Liver (tissue), 9 donors: Measurements from ENCODE around the gene SLC25A26. TPM values are rescaled to one million over a fixed set of nuclear protein-coding genes. Genes with fewer than 3 reads are reported as not detected.

Experiments
- DNase-seq: peaks from one replicate; pipeline ENCODE4 v3.0.0-alpha.2; 2017; ENCODE audit warnings: low spot score
- H3K27ac ChIP-seq, 2 donors: one replicate each; pipeline ENCODE4 v1.7.0; 2013; ENCODE audit warnings: inconsistent platforms in 2 of 2, low read length in 2 of 2, control low read depth in 1 of 2, low read depth in 1 of 2, mild to moderate bottlenecking in 1 of 2
- H3K27me3 ChIP-seq, 4 donors: one replicate each; pipeline versions ENCODE4 v1.6.1 to v1.7.0; 2013; ENCODE audit warnings: low read length in 3 of 4, inconsistent platforms in 1 of 4, mild to moderate bottlenecking in 1 of 4, moderate library complexity in 1 of 4; ENCODE audit not compliant: control insufficient read depth in 4 of 4, insufficient read depth in 4 of 4
- H3K36me3 ChIP-seq, 4 donors: one replicate each; pipeline versions ENCODE4 v1.6.1 to v1.7.0; 2013; ENCODE audit warnings: low read length in 3 of 4, mild to moderate bottlenecking in 3 of 4, low read depth in 1 of 4, moderate library complexity in 1 of 4; ENCODE audit not compliant: control insufficient read depth in 4 of 4, insufficient read depth in 3 of 4
- H3K4me1 ChIP-seq, 4 donors: one replicate each; pipeline versions ENCODE4 v1.6.1 to v1.7.0; 2013; ENCODE audit warnings: low read length in 3 of 4, mild to moderate bottlenecking in 3 of 4, moderate library complexity in 1 of 4; ENCODE audit not compliant: control insufficient read depth in 4 of 4, insufficient read depth in 4 of 4
- H3K4me3 ChIP-seq, 3 donors: one replicate each; pipeline versions ENCODE4 v1.6.1 to v1.7.0; 2013; ENCODE audit warnings: low read length in 3 of 3, control low read depth in 1 of 3, low read depth in 1 of 3, mild to moderate bottlenecking in 1 of 3
- H3K9ac ChIP-seq, 2 donors: one replicate each; pipeline ENCODE4 v1.7.0; 2013; ENCODE audit warnings: low read length in 2 of 2, mild to moderate bottlenecking in 2 of 2, moderate library complexity in 2 of 2, control low read depth in 1 of 2, low read depth in 1 of 2
- H3K9me3 ChIP-seq, 4 donors: one replicate each; pipeline versions ENCODE4 v1.6.1 to v1.7.0; 2013; ENCODE audit warnings: low read length in 3 of 4; ENCODE audit not compliant: control insufficient read depth in 4 of 4
- ATF3 ChIP-seq: IDR thresholded peaks from 2 replicates; pipeline ENCODE4 v1.6.1; 2016; ENCODE audit warnings: antibody characterized with exemption
- EGR1 ChIP-seq, 2 donors: IDR thresholded peaks; 2 replicates each; pipeline ENCODE4 v1.6.1; 2016 to 2018; ENCODE audit warnings: antibody characterized with exemption in 2 of 2, low read depth in 2 of 2
- FOXA1 ChIP-seq: IDR thresholded peaks from 2 replicates; pipeline ENCODE4 v1.6.1; 2016; ENCODE audit warnings: antibody characterized with exemption
- FOXA2 ChIP-seq: IDR thresholded peaks from 2 replicates; pipeline ENCODE4 v1.6.1; 2016; ENCODE audit warnings: antibody characterized with exemption
- GABPA ChIP-seq, 2 donors: IDR thresholded peaks in 1 of 2; conservative IDR thresholded peaks in 1 of 2; 2 replicates each; pipeline ENCODE4 v1.6.1; 2016; ENCODE audit warnings: antibody characterized with exemption in 2 of 2, mild to moderate bottlenecking in 1 of 2, moderate library complexity in 1 of 2
- HNF4A ChIP-seq, 2 donors: conservative IDR thresholded peaks; 2 replicates each; pipeline ENCODE4 v1.6.1; 2016; ENCODE audit warnings: antibody characterized with exemption in 2 of 2, mild to moderate bottlenecking in 2 of 2
- HNF4G ChIP-seq: IDR thresholded peaks from 2 replicates; pipeline ENCODE4 v1.6.1; 2016; ENCODE audit warnings: antibody characterized with exemption
- JUND ChIP-seq, 2 donors: IDR thresholded peaks; 2 replicates each; pipeline ENCODE4 v1.6.1; 2016; ENCODE audit warnings: antibody characterized with exemption in 2 of 2
- MAX ChIP-seq: IDR thresholded peaks from 2 replicates; pipeline ENCODE4 v1.6.1; 2016; ENCODE audit warnings: antibody characterized with exemption
- NR2F2 ChIP-seq: IDR thresholded peaks from 2 replicates; pipeline ENCODE4 v1.6.1; 2016; ENCODE audit warnings: antibody characterized with exemption
- RAD21 ChIP-seq, 2 donors: IDR thresholded peaks; 2 replicates each; pipeline ENCODE4 v1.6.1; 2016; ENCODE audit warnings: antibody characterized with exemption in 2 of 2, mild to moderate bottlenecking in 2 of 2
- RXRA ChIP-seq, 2 donors: IDR thresholded peaks; 2 replicates each; pipeline ENCODE4 v1.6.1; 2017 to 2018; ENCODE audit warnings: antibody characterized with exemption in 2 of 2, mild to moderate bottlenecking in 1 of 2
- SP1 ChIP-seq: IDR thresholded peaks from 2 replicates; pipeline ENCODE4 v1.6.1; 2018; ENCODE audit warnings: antibody characterized with exemption, mild to moderate bottlenecking
- TAF1 ChIP-seq: conservative IDR thresholded peaks from 2 replicates; pipeline ENCODE4 v1.6.1; 2016; ENCODE audit warnings: antibody characterized with exemption, mild to moderate bottlenecking
- YY1 ChIP-seq: IDR thresholded peaks from 2 replicates; pipeline ENCODE4 v1.6.1; 2016; ENCODE audit warnings: antibody characterized with exemption, mild to moderate bottlenecking
- WGBS: extraction: QIAGEN DNeasy Blood & Tissue Kit; methylation state at CpG from one replicate; pipeline ENCODE4 v1.1.7; 2013; 5-methylcytosine and 5-hydroxymethylcytosine counted together
- polyA plus RNA-seq, 2 donors: library from polyadenylated mRNA; stranded (reverse) in 1 of 2; unstranded in 1 of 2; fragments of 200-250 nt in 1 of 2; fragments of >200 nt in 1 of 2; fragmentation: Nextera tagmentation in 1 of 2; extraction: Ambion mirVana in 1 of 2; gene quantifications; one replicate each; pipeline versions ENCODE4 v1.2.1 to v1.2.3, GENCODE V29; 2013 to 2015
- total RNA-seq, 2 donors: library from RNA; depleted of rRNA; stranded (reverse); fragments of >200 nt; gene quantifications; one replicate each; pipeline ENCODE4 v1.2.3, GENCODE V29; 2014
- TF ChIP-seq, protein P1 (sequence below): IDR thresholded peaks from 2 replicates; pipeline ENCODE4 v1.6.1; 2016; ENCODE audit warnings: antibody characterized with exemption
- TF ChIP-seq, protein P2 (sequence below): fragments of 150-350 bp; IDR thresholded peaks from 2 replicates; pipeline ENCODE4 v1.5.1; 2017; ENCODE audit warnings: improper control_type of control experiment, low read depth, low read length; ENCODE audit not compliant: missing input control
- TF ChIP-seq, protein P3 (sequence below): IDR thresholded peaks from 2 replicates; pipeline ENCODE4 v1.6.1; 2016; ENCODE audit warnings: antibody characterized with exemption, mild to moderate bottlenecking
- donor health status: healthy.
- donor health status: healthy.
- donor health status: healthy.
- donor health status: healthy.
- donor health status: healthy.

The SLC25A26 gene
- total and polyA plus RNA-seq, 4 donors = 9.9 to 21.6 (median 12.8) TPM

- H3K36me3 ChIP-seq = no peaks in the 10 kb centered on the region
- no peak overlapping the region for H3K4me3 ChIP-seq
- peaks cover 6 to 32% (median 18%) of the 10 kb centered on the region in 4 donors for H3K4me1 ChIP-seq
- H3K27me3 ChIP-seq = no peaks in the 10 kb centered on the region
- WGBS = 30% methylated on average over 2 of the region's 2 CpGs
- no peaks in the 10 kb centered on the region for H3K9me3 ChIP-seq
- TF ChIP-seq RXRA (IDR thresholded peaks at IDR 0.05) (peak in 1 of 2 donors; percentile 31), JUND (IDR thresholded peaks at IDR 0.05) (no peak), SP1 (no peak), EGR1 (IDR thresholded peaks at IDR 0.05; ENCODE audit: low read depth in 2 of 2) (no peak), HNF4A (conservative IDR thresholded peaks at IDR 0.05) (peak; percentile 36 to 50)
- TF ChIP-seq, protein P1, sequence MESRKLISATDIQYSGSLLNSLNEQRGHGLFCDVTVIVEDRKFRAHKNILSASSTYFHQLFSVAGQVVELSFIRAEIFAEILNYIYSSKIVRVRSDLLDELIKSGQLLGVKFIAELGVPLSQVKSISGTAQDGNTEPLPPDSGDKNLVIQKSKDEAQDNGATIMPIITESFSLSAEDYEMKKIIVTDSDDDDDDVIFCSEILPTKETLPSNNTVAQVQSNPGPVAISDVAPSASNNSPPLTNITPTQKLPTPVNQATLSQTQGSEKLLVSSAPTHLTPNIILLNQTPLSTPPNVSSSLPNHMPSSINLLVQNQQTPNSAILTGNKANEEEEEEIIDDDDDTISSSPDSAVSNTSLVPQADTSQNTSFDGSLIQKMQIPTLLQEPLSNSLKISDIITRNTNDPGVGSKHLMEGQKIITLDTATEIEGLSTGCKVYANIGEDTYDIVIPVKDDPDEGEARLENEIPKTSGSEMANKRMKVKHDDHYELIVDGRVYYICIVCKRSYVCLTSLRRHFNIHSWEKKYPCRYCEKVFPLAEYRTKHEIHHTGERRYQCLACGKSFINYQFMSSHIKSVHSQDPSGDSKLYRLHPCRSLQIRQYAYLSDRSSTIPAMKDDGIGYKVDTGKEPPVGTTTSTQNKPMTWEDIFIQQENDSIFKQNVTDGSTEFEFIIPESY = no peak
- peak overlapping the region in 1 of 2 donors; percentile 20 for H3K27ac ChIP-seq
- peak overlapping the region in 1 of 2 donors; percentile 39 for H3K9ac ChIP-seq
- DNase-seq = no peak
These were observed 76.6 kb downstream of the SLC25A26 start for GRCh38 chr3:66297260-66297873.

GRCh38 chr3:66297900-66298299, 77.1 kb downstream of the SLC25A26 start:
- no peak overlapping the region for H3K4me3 ChIP-seq
- 66% methylated on average over 2 of the region's 2 CpGs for WGBS
- H3K27ac ChIP-seq = peak overlapping the region in 1 of 2 donors; percentile 20
- no peaks in the 10 kb centered on the region for H3K36me3 ChIP-seq
- H3K4me1 ChIP-seq = peaks cover 6 to 32% (median 18%) of the 10 kb centered on the region in 4 donors
- H3K9ac ChIP-seq = peak overlapping the region in 1 of 2 donors; percentile 6
- H3K27me3 ChIP-seq = no peaks in the 10 kb centered on the region
- no peak for DNase-seq
- TF ChIP-seq HNF4G (no peak), RXRA (IDR thresholded peaks at IDR 0.05) (no peak), HNF4A (conservative IDR thresholded peaks at IDR 0.05) (no peak), SP1 (no peak), FOXA2 (no peak), RAD21 (IDR thresholded peaks at IDR 0.05) (no peak), TAF1 (no peak), JUND (IDR thresholded peaks at IDR 0.05) (no peak), EGR1 (IDR thresholded peaks at IDR 0.05; ENCODE audit: low read depth in 2 of 2) (no peak), GABPA (IDR thresholded peaks at IDR 0.05 in 1 of 2, conservative IDR thresholded peaks at IDR 0.05 in 1 of 2) (no peak), NR2F2 (no peak), YY1 (no peak), FOXA1 (no peak), MAX (no peak), ATF3 (no peak)
- TF ChIP-seq, protein P2, sequence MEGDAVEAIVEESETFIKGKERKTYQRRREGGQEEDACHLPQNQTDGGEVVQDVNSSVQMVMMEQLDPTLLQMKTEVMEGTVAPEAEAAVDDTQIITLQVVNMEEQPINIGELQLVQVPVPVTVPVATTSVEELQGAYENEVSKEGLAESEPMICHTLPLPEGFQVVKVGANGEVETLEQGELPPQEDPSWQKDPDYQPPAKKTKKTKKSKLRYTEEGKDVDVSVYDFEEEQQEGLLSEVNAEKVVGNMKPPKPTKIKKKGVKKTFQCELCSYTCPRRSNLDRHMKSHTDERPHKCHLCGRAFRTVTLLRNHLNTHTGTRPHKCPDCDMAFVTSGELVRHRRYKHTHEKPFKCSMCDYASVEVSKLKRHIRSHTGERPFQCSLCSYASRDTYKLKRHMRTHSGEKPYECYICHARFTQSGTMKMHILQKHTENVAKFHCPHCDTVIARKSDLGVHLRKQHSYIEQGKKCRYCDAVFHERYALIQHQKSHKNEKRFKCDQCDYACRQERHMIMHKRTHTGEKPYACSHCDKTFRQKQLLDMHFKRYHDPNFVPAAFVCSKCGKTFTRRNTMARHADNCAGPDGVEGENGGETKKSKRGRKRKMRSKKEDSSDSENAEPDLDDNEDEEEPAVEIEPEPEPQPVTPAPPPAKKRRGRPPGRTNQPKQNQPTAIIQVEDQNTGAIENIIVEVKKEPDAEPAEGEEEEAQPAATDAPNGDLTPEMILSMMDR = no peak
- TF ChIP-seq, protein P1 = no peak
- TF ChIP-seq, protein P3, sequence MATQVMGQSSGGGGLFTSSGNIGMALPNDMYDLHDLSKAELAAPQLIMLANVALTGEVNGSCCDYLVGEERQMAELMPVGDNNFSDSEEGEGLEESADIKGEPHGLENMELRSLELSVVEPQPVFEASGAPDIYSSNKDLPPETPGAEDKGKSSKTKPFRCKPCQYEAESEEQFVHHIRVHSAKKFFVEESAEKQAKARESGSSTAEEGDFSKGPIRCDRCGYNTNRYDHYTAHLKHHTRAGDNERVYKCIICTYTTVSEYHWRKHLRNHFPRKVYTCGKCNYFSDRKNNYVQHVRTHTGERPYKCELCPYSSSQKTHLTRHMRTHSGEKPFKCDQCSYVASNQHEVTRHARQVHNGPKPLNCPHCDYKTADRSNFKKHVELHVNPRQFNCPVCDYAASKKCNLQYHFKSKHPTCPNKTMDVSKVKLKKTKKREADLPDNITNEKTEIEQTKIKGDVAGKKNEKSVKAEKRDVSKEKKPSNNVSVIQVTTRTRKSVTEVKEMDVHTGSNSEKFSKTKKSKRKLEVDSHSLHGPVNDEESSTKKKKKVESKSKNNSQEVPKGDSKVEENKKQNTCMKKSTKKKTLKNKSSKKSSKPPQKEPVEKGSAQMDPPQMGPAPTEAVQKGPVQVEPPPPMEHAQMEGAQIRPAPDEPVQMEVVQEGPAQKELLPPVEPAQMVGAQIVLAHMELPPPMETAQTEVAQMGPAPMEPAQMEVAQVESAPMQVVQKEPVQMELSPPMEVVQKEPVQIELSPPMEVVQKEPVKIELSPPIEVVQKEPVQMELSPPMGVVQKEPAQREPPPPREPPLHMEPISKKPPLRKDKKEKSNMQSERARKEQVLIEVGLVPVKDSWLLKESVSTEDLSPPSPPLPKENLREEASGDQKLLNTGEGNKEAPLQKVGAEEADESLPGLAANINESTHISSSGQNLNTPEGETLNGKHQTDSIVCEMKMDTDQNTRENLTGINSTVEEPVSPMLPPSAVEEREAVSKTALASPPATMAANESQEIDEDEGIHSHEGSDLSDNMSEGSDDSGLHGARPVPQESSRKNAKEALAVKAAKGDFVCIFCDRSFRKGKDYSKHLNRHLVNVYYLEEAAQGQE = no peak
- H3K9me3 ChIP-seq = no peaks in the 10 kb centered on the region
